GM04504 (cell line): ENCODE data around the gene RASA3.
"Not testable (repeated sequence)": the region's sequence is repeated elsewhere in the genome, so short reads cannot be mapped to it uniquely, and the experiment has no call there.

Experiments used
- DNase-seq: peaks from one replicate; pipeline ENCODE4 v3.0.0-alpha.2; 2012; ENCODE audit warnings: low read depth

RASA3 gene

DNA sequence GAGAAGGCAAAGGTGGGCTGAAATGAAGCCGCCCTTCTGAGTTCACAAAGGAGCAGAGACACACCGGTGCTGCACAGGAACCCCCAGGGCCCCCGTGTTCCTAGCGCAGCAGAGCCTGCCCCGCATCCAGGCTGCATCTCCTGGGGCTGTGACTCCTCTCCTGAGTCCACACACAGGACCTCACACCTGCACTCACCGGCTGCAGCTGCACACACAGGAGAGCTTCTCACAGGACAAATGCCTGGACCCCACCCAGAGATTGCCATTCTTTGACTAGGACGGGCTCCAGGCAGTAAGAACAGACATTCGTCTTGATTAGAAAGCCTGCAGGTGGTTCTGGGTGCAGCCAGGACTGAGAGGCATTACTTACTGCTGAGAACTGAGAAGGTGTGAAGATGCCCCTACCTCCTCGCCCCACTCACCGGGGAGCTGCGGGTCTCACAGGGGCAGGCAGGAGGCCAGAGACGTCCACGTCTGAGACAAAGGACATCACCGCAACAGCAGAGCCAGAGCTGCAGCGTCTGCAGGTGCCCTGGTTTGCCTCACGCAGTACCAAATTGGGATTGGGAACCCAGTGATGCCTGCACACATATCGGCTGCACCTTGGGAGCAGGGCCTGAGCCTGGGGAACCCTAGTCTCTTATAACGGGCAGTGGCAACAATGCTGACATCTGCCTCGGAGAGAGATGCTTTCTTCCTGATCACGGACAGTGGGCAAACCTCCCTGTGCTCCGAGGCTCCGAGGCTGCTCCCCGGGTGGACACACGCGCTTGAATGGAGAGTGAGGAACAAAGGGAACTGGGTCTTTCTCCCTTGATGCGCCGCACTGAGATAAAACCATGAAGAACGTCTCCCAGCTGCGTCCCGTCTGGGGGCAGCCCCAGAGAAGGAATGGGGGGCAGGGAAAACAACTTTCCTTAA is 50.4 kb downstream of the RASA3 start:
- DNase-seq = no peak

GRCh38 chr13:114080739-114081561 is 51.5 kb downstream of the RASA3 start:
- DNase-seq = no peak

DNA sequence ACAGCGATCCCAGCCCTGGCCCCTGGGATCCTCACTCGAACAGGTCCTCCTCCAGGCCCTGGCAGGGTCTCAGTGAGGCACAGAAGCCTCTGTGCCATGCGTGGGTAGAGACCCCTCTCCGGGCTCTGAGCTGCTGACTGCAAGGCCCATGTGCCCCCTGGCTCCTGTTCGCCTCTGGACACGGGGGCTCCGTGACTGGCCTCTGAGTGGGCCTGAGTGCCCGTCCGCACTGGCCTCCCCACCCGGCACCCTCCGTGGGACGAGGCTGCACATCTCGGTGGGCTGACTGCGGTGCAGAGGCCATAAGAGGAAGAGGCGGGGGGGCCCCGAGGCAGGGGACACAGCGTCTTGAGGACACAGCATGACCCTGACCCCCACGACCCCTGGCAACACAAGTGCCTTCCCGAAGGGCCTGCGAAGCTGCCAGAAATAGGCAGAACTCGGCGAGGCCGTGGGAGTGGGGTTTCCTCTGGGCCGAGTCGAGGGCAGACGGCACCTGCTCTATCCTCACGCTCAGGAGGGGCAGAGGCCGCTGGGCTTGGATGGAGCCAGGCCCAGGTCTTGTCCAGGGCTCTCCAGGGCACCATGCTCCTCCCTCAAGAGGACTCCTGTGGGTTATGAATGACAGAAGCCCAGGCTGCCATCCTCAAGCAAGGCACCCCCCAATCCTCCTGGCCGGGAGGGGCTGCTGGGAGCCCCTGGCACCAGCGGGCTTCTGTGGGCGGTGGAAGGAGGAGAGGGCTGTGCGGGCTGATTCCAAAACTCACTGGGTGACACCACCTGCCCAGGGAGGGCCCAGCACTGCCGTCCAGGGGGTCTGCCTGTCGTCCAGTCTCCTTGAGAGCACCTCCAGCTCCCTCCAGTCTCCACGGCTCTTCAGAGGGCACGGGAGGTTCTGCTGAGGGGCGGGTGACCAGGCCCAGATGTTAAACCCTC is 52.6 kb downstream of the RASA3 start:
- no peak for DNase-seq

DNA sequence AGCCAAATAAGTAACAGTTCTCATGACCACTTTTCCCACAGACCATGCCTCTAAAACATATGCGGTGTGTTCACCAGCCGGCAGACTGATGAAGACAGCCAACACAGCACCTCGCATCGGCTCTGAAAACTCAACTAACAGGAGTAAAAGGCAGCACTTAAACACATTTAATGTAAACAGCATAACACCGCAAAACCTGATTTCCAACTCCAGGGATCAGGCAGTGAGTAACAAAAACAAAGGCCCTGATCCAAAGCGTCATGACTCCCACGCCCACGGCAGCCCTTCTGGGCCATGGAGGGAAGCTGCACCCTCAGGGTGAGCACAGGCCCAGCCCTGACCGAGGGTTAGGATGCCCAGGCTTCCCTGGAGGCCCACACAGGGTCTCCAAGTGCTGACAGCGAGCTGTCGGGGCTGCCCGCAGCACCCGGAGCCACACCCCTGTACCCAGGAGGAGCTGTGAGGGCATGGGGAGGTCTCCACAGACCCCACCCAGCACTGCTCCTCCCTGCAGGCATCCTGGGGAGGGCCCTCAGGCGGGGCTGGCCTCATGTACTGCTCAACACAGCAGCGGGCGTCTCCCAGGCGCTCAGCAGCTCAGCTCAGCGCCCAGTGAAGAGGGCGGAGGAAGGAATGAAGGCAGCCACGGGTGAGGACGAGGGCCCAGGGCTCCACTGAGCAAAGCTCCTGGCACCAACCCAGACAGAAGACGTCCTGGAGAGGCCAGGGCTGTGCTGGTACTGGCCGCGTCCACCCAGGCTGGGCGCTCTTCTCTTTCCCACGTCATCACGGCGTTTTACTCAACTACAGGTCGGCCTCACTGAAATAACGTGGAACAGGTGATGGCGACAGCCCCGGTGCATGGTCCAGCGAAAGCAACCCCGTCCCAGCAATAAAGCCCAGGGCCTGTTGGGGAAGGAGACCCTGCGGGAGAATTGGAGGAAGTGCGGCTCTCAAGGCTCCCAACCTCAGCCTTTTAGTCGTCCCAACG is 53.7 kb downstream of the RASA3 start:
- DNase-seq = peak; percentile 51

DNA sequence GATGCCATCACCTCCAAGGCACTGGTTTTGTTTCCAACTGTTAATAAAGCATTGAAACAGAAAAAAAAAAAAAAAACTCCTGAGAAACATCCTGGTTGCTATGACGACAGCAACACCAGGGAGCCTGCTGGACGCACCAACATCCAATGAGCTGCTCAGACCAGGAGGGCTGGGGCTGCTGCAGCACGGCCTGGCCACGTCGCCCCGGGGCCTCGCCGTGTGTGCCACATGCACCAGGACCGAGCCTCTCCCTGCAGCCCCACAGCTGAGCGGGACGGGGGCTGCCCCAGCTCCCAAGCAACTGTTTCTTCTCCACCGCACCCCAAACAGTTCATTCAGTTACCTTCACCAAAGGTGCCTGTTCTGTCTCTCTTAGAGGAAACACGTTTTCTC is 54.5 kb downstream of the RASA3 start:
- DNase-seq = peak; percentile 57

GRCh38 chr13:114077099-114077932 is 55.1 kb downstream of the RASA3 start:
- DNase-seq = no peak

GRCh38 chr13:114076329-114077090 is 55.9 kb downstream of the RASA3 start:
- no peak for DNase-seq

DNA sequence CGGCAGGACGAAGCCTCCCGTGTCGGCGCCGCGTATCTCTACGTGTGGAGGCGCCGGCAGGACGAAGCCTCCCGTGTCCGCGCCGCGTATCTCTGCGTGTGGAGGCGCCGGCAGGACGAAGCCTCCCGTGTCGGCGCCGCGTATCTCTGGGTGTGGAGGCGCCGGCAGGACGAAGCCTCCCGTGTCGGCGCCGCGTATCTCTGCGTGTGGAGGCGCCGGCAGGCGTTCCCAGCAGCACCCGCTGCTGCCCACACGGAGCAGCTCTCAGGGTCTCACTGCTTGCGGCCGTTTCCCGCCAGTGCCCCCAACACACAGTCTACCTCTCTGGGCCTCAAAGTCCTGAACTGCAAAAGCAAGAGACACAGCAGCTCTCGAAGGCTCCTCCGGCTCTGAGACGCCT is 56.6 kb downstream of the RASA3 start:
- not testable (repeated sequence) for DNase-seq

DNA sequence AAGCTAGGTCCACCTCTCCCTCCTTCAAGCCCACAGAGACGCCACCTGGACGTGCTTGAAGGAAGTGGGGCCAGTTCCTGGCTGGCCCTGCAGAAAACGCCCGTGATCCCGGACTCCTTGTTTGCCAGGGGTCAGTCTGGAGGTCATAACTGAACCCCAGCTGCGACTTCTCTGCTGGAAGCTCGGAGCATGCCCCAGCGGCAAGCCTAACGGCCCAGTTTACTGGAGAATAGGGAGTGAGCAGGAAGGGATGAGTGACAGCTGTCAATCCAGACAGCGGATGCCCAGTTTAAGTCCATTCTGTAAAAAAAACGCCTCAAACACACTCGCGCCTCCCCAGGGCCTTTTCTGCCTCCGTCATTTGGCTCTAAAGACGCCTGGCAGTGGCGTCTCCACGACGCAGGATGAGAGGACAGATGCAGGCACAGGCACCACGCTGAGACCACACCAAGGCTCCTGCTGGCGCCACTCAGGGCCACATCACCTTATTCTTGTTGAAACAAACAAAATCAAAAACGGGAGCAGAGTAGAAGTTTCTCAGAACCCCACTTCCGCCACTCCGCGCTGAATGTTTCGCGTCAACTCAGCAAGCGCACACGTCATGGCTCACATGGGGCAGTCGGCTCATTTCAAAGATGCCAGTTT is 57.6 kb downstream of the RASA3 start:
- DNase-seq = no peak

DNA sequence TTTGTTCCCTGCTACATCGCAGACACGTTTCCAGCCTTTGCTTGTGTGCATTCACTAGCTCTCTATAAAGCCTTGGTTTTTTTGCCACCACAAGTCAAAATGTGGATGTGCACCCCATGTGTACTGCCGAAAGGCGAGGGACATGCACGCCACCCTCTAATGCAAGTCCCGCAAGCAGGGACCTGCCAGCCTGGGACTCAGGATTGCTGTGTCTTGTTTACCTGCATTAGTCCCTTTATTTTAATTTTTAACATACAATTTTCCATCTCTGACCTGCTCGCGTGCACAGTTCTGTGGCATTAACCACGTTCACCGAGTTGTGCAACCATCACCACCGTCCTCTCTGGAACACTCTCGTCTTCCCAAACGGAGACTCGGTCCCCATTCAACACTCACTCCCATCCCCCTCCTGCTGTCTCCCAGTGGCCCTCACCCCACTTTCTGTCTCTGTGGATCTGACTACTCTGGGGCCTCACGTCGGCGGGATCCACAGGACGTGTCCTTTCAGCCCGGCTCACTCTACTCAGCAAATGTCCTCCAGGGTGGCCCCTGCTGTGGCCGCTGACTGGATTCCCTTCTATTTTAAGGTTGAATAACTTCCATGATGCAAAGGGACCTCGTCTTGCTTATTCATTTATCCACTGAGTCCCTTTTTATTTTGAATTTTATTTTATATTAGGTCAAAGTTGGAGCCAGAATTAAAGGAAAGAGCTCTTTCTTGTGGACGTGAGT is 58.4 kb downstream of the RASA3 start:
- DNase-seq = no peak

DNA sequence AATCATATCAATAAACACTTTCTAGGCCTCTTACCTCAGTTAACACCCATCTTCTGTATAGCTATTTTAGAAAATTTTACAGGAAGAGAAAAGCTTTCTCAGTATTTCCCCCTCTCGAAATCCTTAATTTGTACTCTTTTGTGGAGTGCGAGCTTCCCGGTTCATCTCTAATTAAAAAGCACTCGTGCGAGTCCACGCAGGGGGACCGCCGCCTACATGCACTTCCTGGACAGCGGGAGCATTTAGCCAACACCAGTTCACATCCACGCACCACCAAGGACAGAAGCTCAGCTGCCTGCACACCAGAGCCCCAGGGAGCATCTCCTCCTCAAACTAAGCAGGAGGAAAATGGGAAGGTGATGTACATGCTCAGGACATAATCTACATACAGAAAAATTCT is 60.0 kb downstream of the RASA3 start:
- DNase-seq = no peak

DNA sequence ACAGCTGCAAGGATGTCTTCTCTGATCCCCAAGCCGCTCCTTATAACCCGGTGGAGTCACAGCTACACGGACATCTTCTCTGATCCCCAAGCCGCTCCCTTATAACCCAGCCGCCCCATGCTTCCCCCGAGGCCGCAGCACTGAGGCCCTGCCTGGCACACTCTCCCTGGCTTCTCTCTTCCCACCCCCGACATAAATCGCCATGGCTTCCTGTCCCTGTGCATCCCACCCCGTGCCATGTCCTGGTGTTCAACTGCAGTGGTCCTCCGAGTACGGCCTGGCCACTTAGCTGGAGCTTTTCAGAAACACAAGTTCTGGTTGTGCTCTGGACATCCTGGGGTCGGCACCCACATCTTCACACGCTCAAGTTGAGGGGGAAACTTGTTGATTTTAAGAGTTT is 60.4 kb downstream of the RASA3 start:
- DNase-seq = no peak

- DNase-seq = no peak
Measured at GRCh38 chr13:114071410-114071809, 61.0 kb downstream of the RASA3 start.

- DNase-seq = no peak
Measured at GRCh38 chr13:114070098-114070799, 62.2 kb downstream of the RASA3 start.

- no peak for DNase-seq
Measured at GRCh38 chr13:114069376-114070097, 62.9 kb downstream of the RASA3 start.

DNA sequence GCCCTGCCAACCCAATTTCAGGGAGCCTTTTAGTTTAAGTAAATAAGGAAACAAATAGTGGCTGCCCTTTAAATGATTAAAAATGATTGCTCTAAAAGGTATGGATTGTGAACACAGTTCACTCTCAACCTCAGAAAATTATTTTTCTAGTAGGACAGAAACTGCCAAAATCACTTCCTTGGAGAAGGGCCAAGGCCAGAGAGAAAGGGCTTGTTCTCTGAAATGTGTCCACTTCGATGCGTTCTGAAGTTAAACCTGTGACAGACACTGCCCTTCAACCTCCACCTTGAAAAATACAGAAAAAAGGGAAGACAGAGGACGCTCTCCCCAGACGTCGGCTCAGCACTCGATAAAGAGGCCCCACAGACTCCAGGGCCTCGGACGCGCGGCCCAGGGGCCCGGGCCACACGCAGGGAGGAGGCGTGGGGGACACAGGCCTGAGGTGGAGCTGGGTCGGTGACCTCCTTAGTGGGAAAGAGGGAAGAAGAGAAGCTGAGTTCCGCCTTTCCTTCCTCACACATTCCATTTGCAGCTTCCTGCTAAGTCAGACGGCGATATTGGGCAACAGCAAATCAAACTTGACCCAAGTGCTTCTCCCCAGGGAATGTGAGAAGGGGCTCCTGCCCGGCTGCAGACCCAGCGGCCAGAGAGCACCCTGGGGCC is 63.6 kb downstream of the RASA3 start:
- peak; percentile 53 for DNase-seq
